Activated gamma-delta T cell treated with Interleukin-2 at 50 U/mL for 16 hours (primary cell): ENCODE data around the gene AUTS2.

Source experiments
- DNase-seq: peaks from one replicate; pipeline ENCODE4 v3.0.0-alpha.2; 2020

AUTS2 gene

DNA sequence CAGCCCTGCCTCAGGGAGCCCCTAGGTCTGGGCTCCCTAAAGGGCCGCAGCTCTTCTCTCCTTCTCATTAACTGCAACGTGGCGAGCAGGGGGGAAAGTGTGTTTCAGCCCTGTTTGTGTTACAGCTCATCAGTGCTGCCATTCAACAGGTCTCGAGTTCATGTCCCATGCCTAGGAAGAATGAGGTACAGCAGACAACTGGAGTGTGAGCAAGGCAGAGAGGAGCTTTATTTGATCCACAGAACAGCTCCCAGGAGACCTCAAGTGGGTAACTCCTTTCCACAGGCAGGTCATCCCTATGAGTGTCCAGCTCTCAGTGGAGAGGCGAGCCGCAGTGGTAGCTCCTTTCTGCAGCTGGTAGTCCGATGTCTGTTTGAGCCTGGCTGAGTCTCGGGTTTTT lies 313.1 kb downstream of the AUTS2 start:
- DNase-seq, result no peak

DNA sequence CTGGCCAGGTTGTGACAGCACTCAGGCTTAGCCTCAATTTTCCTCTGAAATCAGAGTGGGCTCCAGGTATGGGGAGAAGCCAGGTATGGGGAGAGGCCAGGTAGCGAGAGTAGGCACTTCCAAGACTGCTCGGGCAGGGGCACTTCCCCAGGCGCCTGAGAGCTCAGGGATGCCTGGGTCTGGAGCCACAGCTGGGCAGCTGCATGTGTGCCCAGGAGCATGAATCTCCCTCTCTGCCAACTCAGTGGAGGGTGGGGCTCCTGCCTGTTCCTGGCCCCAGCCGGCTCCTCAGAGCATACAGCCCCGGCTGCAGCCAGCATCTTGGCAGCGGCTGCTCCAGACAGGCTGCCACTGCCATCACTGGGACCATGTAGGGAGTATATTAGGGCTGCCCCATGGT lies 313.9 kb downstream of the AUTS2 start:
- no peak for DNase-seq

DNA sequence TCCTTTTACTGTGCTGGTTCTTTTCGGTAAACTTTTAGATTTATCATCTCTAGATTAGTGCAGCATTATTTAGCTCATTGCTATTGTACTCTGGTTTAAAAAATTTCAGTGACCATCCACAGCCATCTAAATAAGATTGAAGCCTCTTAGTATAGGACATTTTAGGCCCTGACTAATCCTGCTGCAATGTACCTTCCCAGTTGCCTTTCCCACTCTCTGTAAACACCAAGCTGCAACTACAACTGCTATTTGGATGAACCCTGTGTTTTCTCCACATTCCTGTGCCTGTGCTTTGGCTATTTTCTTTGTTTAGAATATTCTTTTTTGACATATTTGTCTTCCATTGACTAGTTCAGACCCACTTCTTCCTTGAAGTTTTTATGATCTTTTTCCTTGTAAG lies 314.6 kb downstream of the AUTS2 start:
- no peak for DNase-seq

DNA sequence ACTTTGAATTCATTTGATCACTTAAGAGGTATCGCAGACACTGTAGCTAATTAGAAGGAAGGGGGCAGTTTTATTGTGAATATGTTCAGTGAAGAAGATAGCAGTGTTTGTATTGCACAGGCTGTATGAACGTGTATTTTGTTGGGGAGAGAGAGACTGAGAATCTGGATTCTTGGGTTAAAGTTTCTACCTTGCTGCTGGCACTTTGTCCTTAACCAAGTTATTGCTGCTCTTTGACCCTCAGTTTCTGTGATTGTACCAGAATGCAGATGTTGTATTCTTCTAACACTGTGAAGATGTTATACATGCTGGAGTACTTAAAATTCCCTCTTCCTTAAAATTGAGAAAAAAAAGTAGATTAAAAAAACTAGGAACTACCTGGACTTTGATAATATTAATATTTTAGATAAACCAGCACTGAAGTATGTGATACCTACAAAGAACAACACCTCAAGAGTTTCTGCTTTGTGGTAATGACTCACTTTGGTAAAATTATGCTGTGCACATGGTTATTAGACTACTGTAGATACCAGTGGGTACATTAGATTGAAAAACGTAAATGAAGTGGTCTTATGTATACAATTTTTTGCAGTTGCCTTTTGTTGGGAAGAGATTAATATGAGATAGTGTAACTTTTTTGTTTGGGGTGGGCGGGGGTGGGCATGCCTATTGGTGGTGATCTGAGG lies 321.3 kb downstream of the AUTS2 start:
- DNase-seq, result no peak

DNA sequence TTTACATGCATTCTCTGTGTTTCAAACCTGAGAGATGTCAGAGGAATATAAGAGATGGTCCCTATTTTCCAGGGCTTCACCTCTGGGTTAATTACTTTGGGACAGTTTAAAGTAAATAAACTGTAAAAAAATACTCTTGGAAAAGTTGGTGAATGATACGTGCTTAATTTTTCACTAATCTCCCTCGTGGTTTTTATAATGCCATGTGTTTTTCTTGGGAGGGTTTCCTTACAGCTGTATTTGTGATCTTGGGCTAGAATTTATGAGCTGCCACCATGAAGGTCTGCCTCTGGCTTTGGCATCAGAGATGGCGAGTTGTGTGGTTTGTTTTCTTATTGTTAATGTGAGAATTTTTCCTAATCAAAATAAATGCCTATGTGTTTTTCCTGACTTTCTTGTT lies 322.5 kb downstream of the AUTS2 start:
- DNase-seq, result no peak

DNA sequence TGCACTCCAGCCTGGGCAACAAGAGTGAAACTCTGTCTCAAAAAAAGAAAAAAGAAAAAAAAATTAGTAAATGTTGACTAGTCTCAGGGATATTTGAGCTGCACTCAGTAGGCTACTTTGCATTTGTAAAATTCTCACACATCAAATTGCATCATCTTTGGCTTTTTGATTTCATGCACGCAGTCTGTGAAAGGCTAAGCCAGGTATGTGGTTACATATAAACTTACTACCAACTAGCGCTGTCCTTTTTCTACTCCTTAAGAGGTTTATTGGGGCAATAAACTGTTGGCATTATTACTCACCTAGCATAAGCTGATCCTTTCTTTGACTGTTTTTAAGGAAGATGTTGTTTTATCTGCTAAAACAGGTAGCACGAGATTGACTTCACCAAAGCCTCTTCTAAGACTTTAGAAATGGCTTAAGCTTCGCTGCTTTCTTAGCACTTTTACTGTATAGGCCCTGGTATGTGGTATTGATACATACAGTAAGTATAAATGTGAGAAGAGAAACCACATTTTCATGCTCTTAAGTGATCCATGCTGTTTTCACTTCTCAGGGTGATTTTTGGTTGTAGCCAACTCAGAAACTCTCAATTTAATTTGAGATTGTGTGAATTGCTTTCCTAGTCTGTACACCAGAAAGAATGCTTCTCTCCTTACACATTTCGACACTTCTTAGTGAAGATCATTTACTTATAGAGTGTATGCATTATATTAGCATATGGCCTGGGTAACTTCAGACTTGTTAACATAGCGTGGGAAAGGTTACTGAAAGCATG lies 323.9 kb downstream of the AUTS2 start:
- DNase-seq, result no peak

DNA sequence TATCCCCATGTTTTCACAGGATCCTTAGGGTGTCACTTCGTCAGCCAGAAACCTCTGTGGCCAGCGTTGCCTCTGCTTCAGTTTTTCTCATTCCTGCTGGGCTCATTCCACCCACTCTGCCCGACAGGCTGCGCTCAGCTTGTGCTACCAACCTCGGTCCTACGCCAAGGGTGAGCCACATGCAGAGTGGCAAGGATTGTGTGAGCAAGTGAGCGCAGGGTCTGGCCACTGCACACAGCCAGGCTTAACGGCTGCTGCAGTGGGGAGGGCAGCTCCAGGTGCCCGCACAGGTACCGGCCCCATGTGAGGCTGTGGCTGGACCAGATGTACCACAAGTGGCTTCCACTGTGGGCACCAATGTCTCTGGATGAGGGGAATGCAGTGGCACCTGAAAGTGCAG lies 329.2 kb downstream of the AUTS2 start:
- no peak for DNase-seq

DNA sequence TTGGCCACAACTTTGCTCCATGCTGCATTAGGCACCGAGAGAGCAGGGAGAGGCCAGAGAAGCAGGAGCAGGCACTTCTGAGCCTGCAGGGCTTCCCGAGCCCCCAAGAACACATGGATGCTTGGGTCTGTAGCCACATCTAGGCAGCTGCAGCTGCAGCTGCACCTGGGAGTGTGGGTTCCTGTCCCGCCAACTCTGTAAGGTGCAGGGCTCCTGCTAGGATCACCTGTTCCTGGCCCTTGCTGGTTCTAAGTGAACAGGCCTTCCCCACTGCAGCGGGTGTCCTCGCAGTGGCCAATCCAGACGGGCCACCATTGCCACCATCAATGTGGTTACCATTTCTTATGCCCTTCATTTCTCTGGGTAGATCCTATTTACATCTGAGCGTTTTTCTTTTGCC lies 330.3 kb downstream of the AUTS2 start:
- DNase-seq, result no peak

DNA sequence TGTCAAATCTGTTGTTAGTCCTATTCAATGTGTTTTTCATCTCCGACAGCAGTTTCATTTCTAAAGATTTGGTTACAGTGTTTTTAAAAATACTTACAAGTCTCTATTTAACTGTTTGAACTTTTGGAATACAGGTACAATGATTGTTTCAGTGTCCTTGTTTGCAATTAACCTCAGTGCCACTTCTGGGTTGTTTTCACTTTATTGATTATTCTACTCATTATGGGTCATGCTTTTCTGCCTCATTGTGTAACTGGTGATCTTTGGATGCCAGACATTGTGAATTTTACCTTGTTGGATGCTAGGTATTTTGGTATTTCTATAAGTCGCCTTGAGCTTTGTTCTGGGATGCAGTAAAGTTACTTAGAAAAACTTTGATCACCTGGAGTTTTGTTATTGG lies 331.3 kb downstream of the AUTS2 start:
- DNase-seq, result no peak

DNA sequence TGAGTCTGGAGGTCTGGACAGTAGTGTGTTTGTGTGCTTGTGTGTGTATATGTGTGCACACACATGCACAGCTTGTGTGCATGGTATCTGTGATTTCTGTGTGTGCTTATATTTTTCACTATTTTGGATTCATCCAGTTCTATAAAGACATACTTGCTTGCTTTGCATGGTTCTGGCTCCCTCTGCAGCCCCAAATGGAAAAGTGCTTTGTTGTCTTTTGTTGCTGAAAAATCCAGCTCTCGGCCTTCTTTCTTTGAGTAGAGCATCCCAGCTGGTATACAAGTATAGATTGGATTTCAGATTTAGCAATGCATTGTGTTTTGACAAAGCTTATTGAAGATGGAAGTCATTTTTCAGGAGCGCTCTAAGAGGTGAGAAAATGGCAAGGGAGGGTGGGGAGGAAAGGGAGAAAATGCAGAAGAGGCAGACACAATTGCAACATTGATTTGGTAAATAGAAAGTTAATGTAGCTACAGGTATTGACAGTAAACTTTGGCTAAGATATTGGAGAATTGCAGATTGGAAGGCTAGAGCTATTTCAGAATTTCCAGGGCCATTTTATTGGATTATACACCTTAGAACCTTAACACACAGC lies 333.9 kb downstream of the AUTS2 start:
- no peak for DNase-seq

DNA sequence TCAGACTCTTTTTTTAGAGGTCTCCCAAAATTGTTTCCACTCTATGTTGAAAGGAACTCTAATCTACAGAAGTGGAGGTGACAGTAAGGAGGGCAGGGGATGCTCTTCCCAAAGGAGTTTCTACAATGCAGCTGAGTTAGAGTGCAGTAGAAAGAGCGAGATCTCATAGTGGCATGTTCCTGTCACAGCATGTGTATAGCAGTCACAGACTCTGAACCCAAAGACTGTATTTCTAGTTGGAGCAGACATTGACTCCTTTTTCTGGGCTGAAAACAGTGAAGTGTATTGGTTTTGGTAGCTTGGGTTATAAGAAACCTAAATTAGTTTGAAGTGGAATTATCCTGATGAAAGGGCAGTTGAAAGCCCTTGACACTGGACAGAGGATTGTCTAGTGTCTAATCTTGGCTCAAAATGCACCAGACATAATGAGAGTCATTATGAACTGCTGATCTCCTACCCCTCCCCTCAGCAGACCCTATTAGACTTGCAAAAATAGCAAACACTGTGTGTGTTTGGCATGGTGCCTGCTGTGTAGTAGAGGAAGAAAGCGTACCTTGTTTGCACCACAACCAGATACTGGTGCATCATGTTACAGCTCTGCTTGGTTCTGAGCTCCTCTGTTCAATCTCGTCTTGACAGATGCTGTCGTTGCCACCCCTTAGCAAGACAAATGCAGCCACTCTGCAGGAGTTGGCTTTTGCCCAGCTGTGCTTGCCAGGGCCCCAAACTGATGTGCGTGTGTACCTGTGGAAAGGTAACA lies 336.0 kb downstream of the AUTS2 start:
- no peak for DNase-seq

DNA sequence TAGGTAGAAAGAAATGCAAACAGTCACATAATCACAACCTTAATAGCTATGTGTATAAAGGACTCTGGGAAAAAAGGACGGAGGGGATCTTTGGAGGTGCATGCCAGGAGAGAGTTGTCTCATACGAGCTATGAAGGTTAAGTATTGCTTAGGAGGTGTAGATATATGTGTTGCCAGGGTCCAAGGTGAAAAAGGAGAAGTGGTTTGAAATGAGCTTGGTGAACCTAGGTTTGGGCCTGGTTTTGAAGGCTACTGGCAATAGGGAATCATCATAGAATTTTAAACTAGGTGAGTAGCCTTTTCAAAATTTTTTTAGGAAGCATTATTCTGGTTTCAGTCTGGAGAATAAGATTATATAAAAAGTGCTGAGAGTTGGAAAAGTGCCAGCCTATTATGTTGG lies 336.8 kb downstream of the AUTS2 start:
- DNase-seq, result no peak

DNA sequence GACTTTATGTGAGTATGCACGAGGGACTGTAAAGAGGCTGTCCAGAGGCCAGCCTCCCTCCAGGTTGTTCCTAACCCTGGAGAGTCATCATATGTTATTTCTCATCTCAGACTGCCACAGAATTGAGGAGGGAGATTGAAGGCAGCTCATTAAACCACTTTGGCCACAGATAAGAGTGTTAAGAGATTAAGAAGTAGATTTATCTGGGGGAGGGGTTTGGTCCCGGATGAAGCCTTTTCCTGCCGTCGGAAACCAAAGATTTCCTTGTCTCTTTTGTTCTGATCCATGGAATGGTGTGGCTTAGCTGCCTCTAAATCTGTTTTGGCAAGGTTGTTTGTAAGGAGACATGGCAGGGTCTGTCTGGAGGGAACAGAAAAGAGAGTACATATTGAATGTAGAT lies 338.8 kb downstream of the AUTS2 start:
- DNase-seq, result no peak

DNA sequence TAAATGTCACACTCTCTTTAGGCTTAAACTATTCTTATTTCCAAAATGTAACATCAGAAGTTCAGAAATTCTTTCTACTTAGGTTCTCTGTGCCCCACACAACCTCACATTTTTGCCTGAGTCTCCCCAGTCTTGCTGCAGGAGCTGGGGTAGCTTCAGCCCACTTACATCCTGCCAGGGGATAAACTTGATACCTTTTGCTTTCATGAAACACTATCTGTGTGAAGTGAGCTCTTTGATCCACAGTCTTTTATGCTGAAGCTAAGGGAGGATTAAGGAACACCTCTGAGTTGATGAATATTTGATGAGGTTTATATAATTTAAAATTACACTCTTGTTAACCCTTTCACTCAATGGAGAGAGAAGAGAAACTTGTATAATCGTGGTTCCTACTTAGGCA lies 341.0 kb downstream of the AUTS2 start:
- no peak for DNase-seq

DNA sequence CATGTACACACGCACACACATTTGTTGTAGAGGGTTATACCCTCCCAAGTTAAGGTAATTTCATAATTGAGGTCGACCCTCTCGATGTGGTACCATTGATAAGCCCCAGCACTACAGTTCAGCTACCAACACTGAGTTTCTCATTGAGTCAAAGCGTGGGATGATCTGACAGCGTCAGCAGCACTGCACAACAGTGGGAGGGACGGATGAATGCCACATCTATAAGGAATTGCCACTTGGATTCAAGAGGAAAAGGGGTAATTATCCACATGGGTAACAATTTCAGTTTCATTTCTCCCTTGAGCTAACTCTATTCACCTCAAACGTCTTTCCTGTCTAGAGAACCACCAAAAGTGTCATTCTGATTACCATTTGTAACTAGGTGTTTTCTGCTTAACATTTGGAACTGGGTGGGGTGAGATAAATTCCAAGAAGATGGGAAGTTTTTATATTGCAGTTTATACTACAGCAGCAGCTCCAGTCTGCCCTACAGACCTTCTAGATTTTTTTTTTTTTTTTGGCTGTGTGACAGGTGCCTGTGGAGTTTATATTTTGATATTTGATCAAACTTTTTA lies 342.9 kb downstream of the AUTS2 start:
- no peak for DNase-seq

DNA sequence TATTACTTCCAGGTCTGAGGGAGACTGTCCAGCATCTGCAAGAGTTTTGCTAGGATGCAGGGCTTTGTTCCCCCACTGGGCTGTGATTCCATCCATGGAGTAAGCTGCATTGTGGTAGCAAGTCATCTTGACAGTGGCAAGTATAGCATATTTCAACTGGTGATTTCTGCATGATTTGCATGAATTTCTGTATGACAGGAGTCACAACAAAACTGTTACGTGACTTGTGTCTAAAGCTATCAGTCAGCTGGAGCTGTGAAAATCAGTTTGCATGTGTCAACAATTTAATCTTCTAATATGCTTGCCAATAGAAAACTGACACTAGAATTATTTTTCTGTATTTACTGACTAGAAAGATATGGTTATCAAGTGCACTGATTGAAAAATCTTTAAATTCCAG lies 344.3 kb downstream of the AUTS2 start:
- DNase-seq, result no peak

DNA sequence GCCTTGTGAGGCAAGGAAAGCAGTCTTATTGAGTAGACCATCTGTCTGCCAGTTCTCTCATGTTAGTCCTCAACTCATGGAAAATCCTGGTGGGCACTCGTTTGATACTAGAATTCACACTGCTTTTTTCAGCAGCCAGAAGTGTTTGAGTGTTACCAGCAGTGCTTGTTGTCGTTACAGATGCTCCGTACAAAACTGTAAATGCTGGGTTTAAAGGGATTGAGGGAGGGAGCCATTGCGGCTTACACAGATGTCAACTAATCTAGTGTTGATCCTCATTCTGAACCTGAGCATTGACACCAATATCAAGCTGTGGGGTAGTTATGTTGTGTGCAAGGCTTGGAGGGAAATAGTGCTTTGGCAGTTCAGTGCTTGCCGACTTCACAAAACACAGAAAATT lies 348.6 kb downstream of the AUTS2 start:
- DNase-seq, result no peak

DNA sequence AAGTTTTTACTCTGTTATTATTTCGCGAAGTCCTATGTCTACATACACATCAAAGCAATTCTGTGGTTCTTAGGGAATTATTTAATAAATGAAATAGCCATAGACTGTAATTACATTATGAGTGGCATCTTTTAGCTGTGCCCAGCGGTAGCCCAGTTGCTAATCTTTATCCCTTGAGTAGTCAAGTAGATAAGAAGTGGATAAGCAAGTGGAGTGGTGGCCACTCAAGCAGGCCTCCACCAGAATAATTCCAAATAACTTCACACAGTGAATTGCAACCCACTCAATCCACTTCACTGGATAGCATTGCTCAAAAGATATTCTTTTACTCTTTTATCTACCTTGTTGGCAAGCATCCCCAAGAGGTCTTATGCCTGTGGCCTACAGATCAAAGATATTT lies 349.7 kb downstream of the AUTS2 start:
- no peak for DNase-seq

DNA sequence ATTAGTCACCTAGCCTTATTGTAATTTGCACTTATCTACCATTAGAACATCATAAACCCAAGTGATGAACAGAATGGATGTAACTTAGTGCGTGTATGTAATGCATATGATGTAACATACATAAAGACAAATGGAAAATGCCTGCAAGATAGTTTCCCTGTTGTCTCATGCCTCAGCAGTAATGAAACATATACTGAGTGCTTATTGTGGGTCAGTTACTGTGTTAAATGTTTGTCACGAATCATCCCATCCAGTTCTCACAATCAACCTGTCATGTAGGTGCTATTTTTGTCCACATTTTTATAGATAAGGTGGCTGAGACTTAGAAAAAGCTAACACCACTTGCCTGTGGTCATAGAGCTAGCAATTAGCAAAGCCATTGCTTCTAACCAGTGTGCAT lies 350.8 kb downstream of the AUTS2 start:
- no peak for DNase-seq

DNA sequence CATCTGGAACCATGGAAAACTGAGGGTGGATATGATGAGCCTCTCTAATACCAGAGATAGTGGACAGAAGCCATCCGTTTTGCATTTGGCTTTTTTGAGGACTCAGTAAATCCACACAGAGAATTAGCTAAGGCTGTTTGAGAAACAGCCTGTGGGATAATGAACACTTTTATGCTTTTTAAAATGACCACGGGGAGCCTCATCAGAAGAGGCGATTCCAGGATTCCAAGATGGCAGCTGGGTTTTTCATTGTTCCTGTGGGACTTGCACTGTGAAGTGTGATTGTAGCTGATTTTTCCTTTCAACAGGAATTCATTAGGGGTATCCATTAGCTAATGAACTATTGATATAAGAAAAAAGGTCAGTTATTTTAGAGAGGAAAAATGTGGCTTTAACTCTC lies 353.2 kb downstream of the AUTS2 start:
- no peak for DNase-seq

DNA sequence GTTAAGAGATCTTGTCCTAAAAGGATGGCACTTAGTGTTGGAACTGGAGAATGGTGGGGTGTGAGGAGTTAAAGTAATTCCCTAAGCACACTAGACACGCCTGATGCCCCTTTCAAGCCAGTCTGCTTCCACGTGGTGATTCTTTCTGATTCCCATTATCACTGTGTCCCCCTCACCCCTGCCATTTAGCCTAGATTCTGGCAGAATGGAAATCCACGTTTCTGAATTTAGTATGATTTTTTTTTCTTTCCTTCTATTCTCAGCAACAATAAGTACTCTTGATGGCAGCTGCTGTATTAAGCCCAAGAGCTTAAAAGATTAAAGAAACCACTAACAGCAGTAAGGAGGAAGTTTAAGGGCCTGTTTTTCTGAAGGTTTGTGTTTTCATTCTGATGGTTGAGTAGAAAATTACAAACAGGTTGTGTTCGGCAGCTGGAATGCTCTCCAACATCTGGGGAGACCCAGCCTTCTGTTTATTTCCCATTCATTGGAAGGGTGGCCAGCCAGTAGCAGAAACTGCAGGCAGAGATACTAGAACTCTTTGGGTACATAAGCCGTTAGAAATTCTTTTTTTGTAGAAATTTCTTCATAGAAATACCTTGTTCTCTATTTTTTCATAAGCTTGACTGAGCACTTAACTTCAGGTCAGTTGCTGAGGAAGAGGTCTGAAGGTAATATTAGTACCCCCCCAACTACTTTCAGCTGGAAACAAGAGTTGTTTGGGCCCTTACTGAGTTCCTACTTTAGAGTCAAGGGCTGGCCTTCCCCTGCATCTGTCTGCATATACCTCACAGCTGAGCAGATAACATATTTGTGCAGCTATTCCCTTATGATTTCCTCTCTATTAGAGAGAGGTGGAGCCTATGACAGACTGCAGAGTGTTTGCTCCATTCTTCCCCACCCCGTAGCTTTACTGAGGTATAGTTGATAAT lies 355.1 kb downstream of the AUTS2 start:
- no peak for DNase-seq

DNA sequence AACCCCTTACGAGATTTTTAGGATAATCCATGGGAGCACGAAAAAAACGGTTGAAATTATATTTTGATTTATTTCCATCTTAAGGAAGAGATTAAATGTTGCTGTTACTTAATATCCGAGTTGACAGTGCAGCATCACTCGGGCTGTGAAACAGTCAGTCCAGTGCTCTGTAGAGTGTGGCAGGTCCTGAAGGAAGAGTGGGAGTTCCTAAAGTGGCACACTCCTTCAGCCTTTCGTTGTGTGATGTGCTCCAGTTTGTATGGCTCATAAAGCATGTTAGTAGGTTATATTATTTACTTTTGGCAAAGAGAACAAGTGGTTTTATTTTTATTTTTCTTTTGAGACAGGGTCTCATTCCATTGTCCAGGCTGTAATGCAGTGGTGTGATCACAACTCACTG lies 358.3 kb downstream of the AUTS2 start:
- no peak for DNase-seq
